Stimulated activated CD4-positive, alpha-beta T cell treated with anti-CD3 and anti-CD28 coated beads, TNF-alpha, amount 100 ng/mL, for 24 hours (primary cell): ENCODE measurements around the gene ZDHHC9.
A peak's percentile ranks its signal among the peaks of the same experiment; 100 is the strongest.

Source experiments
- DNase-seq, 3 experiments: peaks; one replicate each; pipeline ENCODE4 v3.0.0-alpha.2; 2020; ENCODE audit warnings: low read depth in 3 of 3

Gene ZDHHC9

GRCh38 chrX:129786210-129786651, 57.5 kb downstream of the ZDHHC9 start:
- DNase-seq = no peak

GRCh38 chrX:129785160-129785947, 58.3 kb downstream of the ZDHHC9 start:
- DNase-seq = no peak

GRCh38 chrX:129784371-129784770, 59.3 kb downstream of the ZDHHC9 start:
- no peak for DNase-seq

GRCh38 chrX:129783291-129783713, 60.4 kb downstream of the ZDHHC9 start:
- DNase-seq = no peak

GRCh38 chrX:129782706-129783105, 61.0 kb downstream of the ZDHHC9 start:
- DNase-seq = no peak

- no peak for DNase-seq
These were observed 61.8 kb downstream of the ZDHHC9 start for GRCh38 chrX:129781680-129782495.

GRCh38 chrX:129781134-129781672, 62.5 kb downstream of the ZDHHC9 start:
- DNase-seq = peak; percentile 49 to 81 (median 61)

GRCh38 chrX:129780441-129781105, 63.1 kb downstream of the ZDHHC9 start:
- DNase-seq = no peak

- DNase-seq = peak in 1 of 3 experiments; percentile 65
These were observed 63.9 kb downstream of the ZDHHC9 start, which contains the start of gene SASH3 for GRCh38 chrX:129779747-129780146. TSS of gene SASH3 (plus strand) at chrX:129779949. CDS start at chrX:129780098, 149 bp downstream.

GRCh38 chrX:129779086-129779672, 64.5 kb downstream of the ZDHHC9 start:
- DNase-seq = no peak

- peak in 2 of 3 experiments; percentile 55 to 67 for DNase-seq
These were observed 66.3 kb downstream of the ZDHHC9 start for GRCh38 chrX:129777218-129778030.

- DNase-seq = no peak
These were observed 69.8 kb downstream of the ZDHHC9 start for GRCh38 chrX:129773649-129774458.

GRCh38 chrX:129772796-129773431, 70.8 kb downstream of the ZDHHC9 start:
- no peak for DNase-seq

- no peak for DNase-seq
These were observed 72.3 kb downstream of the ZDHHC9 start for GRCh38 chrX:129771266-129771995.

GRCh38 chrX:129769467-129770154, 74.1 kb downstream of the ZDHHC9 start:
- peak in 1 of 3 experiments; percentile 64 for DNase-seq

GRCh38 chrX:129768586-129769466, 74.9 kb downstream of the ZDHHC9 start:
- DNase-seq = no peak

GRCh38 chrX:129768186-129768585, 75.5 kb downstream of the ZDHHC9 start:
- DNase-seq = no peak
